ENCODE results near the gene CH25H.

DNA sequence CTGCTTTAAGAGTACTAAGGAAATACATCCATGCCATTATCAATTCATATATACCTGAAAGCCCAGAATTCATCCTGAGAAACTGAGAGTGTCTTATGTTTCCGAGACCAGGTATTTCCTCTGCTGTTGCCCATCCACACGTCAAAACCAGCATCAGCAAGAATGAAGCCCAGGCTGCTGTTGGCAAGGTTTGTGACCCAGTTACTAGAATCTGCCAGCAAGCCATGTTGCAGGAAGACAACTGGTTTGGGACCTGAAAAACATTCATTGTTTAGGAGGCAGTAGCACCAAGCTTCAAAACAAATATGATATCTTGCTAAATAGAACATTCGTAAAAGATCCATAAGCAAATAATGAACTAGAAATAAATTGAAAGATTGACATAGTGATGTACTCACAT is 21.0 kb upstream of the CH25H start:
- no peak for TF ChIP-seq TAF1 (IDR thresholded peaks at IDR 0.05; ENCODE audit: low read depth)
- TF ChIP-seq EP300 (IDR thresholded peaks at IDR 0.05; ENCODE audit: borderline replicate concordance) = no peak
- TF ChIP-seq, protein P1, sequence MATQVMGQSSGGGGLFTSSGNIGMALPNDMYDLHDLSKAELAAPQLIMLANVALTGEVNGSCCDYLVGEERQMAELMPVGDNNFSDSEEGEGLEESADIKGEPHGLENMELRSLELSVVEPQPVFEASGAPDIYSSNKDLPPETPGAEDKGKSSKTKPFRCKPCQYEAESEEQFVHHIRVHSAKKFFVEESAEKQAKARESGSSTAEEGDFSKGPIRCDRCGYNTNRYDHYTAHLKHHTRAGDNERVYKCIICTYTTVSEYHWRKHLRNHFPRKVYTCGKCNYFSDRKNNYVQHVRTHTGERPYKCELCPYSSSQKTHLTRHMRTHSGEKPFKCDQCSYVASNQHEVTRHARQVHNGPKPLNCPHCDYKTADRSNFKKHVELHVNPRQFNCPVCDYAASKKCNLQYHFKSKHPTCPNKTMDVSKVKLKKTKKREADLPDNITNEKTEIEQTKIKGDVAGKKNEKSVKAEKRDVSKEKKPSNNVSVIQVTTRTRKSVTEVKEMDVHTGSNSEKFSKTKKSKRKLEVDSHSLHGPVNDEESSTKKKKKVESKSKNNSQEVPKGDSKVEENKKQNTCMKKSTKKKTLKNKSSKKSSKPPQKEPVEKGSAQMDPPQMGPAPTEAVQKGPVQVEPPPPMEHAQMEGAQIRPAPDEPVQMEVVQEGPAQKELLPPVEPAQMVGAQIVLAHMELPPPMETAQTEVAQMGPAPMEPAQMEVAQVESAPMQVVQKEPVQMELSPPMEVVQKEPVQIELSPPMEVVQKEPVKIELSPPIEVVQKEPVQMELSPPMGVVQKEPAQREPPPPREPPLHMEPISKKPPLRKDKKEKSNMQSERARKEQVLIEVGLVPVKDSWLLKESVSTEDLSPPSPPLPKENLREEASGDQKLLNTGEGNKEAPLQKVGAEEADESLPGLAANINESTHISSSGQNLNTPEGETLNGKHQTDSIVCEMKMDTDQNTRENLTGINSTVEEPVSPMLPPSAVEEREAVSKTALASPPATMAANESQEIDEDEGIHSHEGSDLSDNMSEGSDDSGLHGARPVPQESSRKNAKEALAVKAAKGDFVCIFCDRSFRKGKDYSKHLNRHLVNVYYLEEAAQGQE (IDR thresholded peaks at IDR 0.05; ENCODE audit: low read depth) = no peak
- TF ChIP-seq FOXM1 (IDR thresholded peaks at IDR 0.05; ENCODE audit: borderline replicate concordance, low read depth) = no peak
